ENCODE data around the gene C14orf180. TPM values are rescaled to one million over a fixed set of nuclear protein-coding genes. Genes with fewer than 3 reads are reported as not detected.

The C14orf180 gene
- total RNA-seq, 1 experiment from 2014 or later: not detected

DNA sequence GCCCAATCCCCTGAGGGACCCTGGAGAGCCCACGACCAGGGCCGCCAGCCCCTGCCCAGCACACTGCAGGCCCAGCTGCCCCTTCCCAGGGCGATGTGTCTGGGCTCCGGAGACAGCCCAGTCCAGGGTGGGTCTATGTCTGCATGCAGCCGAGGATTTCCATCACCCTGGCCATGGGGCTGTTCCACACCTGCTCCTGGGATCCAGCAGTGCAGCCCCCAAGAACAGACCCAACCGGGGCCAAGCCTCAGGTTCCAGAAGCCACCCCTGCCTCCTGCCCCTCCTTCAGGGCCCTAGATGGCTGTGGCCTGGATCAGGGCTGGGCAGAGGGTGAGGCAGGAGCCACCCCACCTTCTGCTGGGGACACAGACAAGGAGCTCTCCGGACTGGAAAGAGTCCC is 11.5 kb downstream of the C14orf180 start:
- BruUV-seq (replicated peaks): no TSS peak
- H3K4me3 ChIP-seq: no peak overlapping the region
- H3F3A ChIP-seq (ENCODE audit: insufficient read depth, low read depth): no peaks in the 10 kb centered on the region
- ChIA-PET POLR2A (ENCODE audit: unreplicated experiment) (interaction anchor here (0.6 kb wide), 1 partner anchor 14 kb away, joined by 5 read pairs; no protein-coding TSS in a partner anchor), CTCF (no interaction called here)
- no peaks in the 10 kb centered on the region for H3K4me1 ChIP-seq (replicated peaks; ENCODE audit: insufficient read depth)
- no peaks in the 10 kb centered on the region for H4K20me1 ChIP-seq (ENCODE audit: insufficient read depth)
- TF ChIP-seq EZH2 (IDR thresholded peaks at IDR 0.05; ENCODE audit: low read depth) (no peak), CTCF (conservative IDR thresholded peaks at IDR 0.05) (no peak)
- H2AFZ ChIP-seq: no peak overlapping the region
- H3K9me3 ChIP-seq (ENCODE audit: insufficient read depth, low read depth): no peaks in the 10 kb centered on the region
- peaks cover 100% of the 10 kb centered on the region for H3K27me3 ChIP-seq (ENCODE audit: insufficient read depth, low read depth)
- intact Hi-C loops (cut with micrococcal nuclease; ENCODE audit: unreplicated experiment): no loop called here
- H3K79me2 ChIP-seq (ENCODE audit: low read depth): no peaks in the 10 kb centered on the region
- H3K9me2 ChIP-seq (ENCODE audit: insufficient read depth): no peaks in the 10 kb centered on the region
- DNase-seq: no peak
- H3K27ac ChIP-seq: no peak overlapping the region
- no peaks in the 10 kb centered on the region for H3K36me3 ChIP-seq (ENCODE audit: low read depth)
- peak overlapping the region; percentile 52; the same call in 1 of the 2 replicates for H3K4me2 ChIP-seq

- intact Hi-C loops (cut with micrococcal nuclease; ENCODE audit: unreplicated experiment): no loop called here
- DNase-seq: no peak
- Histone ChIP-seq H3F3A (ENCODE audit: insufficient read depth, low read depth) (no peaks in the 10 kb centered on the region), H3K9me2 (ENCODE audit: insufficient read depth) (no peaks in the 10 kb centered on the region), H3K79me2 (ENCODE audit: low read depth) (no peaks in the 10 kb centered on the region), H3K9me3 (ENCODE audit: insufficient read depth, low read depth) (no peaks in the 10 kb centered on the region), H2AFZ (no peak overlapping the region), H3K36me3 (ENCODE audit: low read depth) (no peaks in the 10 kb centered on the region), H3K27me3 (ENCODE audit: insufficient read depth, low read depth) (peaks cover 100% of the 10 kb centered on the region), H3K4me2 (no peak overlapping the region), H3K27ac (no peak overlapping the region), H4K20me1 (ENCODE audit: insufficient read depth) (no peaks in the 10 kb centered on the region), H3K4me1 (replicated peaks; ENCODE audit: insufficient read depth) (no peaks in the 10 kb centered on the region), H3K4me3 (no peak overlapping the region)
- ChIA-PET POLR2A (ENCODE audit: unreplicated experiment) (interaction anchor here (0.6 kb wide), 1 partner anchor 366 kb away, joined by 14 read pairs; no protein-coding TSS in a partner anchor), CTCF (no interaction called here)
- BruUV-seq (replicated peaks): no TSS peak
- TF ChIP-seq CTCF (conservative IDR thresholded peaks at IDR 0.05) (no peak), EZH2 (IDR thresholded peaks at IDR 0.05; ENCODE audit: low read depth) (no peak)
Measured at GRCh38 chr14:104591506-104592291, 12.1 kb downstream of the C14orf180 start.

DNA sequence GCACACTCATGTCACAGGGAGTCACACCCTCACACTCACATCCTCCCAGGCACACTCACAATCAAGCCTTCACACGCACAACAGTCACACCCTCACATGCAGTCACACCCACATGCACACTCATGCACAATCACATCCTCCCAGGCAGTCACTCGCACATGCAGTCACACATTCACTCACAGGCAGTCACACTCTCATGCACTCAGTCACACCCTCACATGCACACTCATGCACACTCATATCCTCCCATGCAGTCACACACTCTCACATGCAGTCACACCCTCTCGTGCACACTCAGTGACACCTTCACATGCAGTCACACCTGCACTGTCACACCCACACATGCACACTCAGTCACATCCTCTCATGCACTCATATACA is 12.7 kb downstream of the C14orf180 start:
- ChIA-PET CTCF (no interaction called here), POLR2A (ENCODE audit: unreplicated experiment) (interaction anchor here (0.6 kb wide), 1 partner anchor 367 kb away, joined by 14 read pairs; no protein-coding TSS in a partner anchor)
- no peaks in the 10 kb centered on the region for H3K9me3 ChIP-seq (ENCODE audit: insufficient read depth, low read depth)
- H3K4me1 ChIP-seq (replicated peaks; ENCODE audit: insufficient read depth): no peaks in the 10 kb centered on the region
- H3K4me3 ChIP-seq: no peak overlapping the region
- H3K27ac ChIP-seq: no peak overlapping the region
- no peaks in the 10 kb centered on the region for H3K36me3 ChIP-seq (ENCODE audit: low read depth)
- intact Hi-C loops (cut with micrococcal nuclease; ENCODE audit: unreplicated experiment): no loop called here
- no peaks in the 10 kb centered on the region for H4K20me1 ChIP-seq (ENCODE audit: insufficient read depth)
- no peak overlapping the region for H3K4me2 ChIP-seq
- no peaks in the 10 kb centered on the region for H3K9me2 ChIP-seq (ENCODE audit: insufficient read depth)
- TF ChIP-seq EZH2 (IDR thresholded peaks at IDR 0.05; ENCODE audit: low read depth): no peak
- no peak for TF ChIP-seq CTCF (conservative IDR thresholded peaks at IDR 0.05)
- peaks cover 100% of the 10 kb centered on the region for H3K27me3 ChIP-seq (ENCODE audit: insufficient read depth, low read depth)
- BruUV-seq (replicated peaks): no TSS peak
- no peak overlapping the region for H2AFZ ChIP-seq
- DNase-seq: no peak
- no peaks in the 10 kb centered on the region for H3F3A ChIP-seq (ENCODE audit: insufficient read depth, low read depth)
- no peaks in the 10 kb centered on the region for H3K79me2 ChIP-seq (ENCODE audit: low read depth)
